HG03196 (cell line): Measurements from ENCODE around the gene NLGN2.
A peak's percentile ranks its signal among the peaks of the same experiment; 100 is the strongest.

Experiments
- ATAC-seq: cut with Tn5 transposase; IDR thresholded peaks from one replicate; pipeline ENCODE4 v1.9.1; 2021; ENCODE audit not compliant: unreplicated experiment

Gene NLGN2

DNA sequence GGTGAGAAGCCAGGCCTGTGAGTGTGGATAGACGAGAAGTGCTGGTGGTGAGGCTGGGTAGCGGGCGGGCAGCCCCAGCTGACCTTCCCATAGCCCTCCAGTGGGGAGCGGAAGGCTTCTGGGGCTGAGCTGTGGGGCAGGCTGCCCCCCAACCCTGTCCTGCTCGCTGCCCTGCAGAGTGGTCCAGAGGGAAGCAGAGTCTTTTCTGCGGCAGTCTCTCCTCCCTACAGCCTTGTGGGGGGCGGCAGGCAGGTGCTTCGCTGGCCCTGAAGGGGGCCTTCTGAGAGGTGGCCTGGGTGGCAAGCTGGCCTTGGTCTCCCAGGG is 3.7 kb downstream of the NLGN2 start:
- no peak for ATAC-seq

DNA sequence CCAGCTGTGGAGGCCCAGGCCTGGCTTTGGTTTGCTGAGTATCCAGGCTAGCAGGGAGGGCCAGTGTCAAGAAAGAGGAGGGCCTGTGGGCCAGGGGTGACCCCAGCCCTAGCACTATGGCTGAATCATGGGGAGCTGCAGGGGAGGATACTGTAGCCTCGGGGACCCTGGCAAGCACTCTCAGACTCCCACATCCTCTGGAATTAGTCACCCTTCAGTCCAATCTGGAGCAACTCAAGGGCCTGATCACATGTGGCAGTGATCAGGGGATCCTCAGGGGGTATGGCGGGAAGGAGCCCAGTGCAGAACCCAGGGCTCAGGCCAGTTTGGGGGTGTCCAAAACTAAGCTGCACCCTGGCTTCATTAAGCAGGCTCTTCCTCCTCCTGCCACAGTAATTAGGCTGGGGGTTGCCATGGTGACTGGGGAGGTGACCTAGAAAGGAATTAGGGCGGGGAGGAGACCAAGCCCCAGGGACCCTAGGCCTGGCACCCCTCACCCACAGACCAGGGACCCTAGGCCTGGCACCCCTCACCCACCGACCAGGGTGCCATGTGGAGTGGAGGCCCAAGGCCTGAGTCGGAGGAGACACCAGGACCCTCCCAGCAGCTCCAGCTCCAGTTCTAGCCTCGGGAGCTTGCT is 5.8 kb downstream of the NLGN2 start:
- no peak for ATAC-seq

DNA sequence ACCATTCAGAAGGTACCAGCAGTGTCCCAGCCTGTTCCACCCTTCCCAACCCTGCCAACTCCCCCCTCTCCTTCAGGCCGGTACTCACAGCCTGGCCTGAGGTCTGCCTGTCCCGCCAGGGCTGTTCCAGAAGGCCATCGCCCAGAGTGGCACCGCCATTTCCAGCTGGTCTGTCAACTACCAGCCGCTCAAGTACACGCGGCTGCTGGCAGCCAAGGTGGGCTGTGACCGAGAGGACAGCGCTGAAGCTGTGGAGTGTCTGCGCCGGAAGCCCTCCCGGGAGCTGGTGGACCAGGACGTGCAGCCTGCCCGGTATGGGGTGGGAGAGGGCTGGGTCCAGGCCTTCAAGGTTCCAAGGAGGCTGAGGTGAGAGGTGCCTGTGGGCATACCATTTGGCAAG is 7.2 kb downstream of the NLGN2 start:
- no peak for ATAC-seq

DNA sequence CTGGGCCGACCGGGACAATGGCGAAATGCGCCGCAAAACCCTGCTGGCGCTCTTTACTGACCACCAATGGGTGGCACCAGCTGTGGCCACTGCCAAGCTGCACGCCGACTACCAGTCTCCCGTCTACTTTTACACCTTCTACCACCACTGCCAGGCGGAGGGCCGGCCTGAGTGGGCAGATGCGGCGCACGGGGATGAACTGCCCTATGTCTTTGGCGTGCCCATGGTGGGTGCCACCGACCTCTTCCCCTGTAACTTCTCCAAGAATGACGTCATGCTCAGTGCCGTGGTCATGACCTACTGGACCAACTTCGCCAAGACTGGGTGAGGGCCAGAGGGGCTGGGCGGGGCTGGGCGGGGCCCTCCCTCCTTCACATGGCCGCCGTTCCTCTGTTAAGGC is 8.1 kb downstream of the NLGN2 start:
- no peak for ATAC-seq

DNA sequence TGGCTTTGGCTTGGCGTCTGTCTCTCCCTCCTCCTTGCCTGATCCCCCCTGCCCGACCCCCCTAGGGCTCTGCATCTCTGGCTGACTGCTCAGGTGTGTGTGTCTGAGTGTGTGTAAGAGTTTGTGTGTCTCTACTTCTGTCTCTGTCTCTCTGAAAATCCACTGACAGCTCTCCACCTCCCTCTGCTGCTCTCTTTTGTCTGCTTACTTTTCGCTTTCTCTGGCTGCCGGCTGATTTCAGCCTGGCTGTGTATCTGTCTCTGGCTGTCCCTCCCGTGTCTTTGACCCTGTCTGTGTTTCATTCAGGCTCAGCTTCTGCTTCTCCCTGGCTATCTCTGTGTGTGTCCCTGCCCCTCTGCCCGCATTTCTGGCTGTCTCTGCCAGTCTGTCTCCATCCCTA is 8.7 kb downstream of the NLGN2 start:
- no peak for ATAC-seq

DNA sequence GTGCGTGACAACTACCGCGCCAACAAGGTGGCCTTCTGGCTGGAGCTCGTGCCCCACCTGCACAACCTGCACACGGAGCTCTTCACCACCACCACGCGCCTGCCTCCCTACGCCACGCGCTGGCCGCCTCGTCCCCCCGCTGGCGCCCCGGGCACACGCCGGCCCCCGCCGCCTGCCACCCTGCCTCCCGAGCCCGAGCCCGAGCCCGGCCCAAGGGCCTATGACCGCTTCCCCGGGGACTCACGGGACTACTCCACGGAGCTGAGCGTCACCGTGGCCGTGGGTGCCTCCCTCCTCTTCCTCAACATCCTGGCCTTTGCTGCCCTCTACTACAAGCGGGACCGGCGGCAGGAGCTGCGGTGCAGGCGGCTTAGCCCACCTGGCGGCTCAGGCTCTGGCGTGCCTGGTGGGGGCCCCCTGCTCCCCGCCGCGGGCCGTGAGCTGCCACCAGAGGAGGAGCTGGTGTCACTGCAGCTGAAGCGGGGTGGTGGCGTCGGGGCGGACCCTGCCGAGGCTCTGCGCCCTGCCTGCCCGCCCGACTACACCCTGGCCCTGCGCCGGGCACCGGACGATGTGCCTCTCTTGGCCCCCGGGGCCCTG is 9.5 kb downstream of the NLGN2 start:
- ATAC-seq = no peak

DNA sequence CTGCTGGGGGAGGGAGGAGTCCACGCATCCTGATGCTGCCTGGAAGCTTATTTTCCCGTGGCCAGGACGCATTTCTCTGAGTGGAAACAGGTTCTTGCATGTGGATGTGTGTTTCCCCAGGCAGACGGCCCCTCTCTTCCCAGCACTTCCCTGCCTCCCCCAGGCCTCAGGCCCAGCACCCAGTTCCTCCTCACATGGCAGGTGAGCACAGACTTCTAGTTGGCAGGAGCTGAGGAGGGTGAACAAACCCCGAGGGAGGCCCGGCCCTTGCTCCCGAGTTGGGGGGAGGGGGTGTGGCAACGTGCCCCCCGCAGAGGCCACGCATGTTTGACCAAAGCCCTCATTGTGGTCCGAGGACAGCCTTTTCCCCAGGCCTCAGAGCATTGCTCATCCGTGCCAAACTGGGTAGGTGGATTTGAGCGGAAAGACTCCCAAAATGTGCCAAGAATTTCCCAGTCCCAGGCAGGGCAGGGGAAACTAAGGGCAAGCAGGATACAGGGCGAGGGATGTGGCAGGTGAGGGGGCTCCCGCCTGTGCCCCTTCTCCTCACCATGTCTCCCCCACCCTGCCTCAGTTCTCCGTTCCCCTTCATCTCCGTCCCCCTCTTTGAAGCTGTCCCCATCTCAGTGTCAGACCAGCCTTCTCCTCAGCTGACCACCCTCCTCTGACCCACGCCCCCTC is 11.0 kb downstream of the NLGN2 start:
- no peak for ATAC-seq

DNA sequence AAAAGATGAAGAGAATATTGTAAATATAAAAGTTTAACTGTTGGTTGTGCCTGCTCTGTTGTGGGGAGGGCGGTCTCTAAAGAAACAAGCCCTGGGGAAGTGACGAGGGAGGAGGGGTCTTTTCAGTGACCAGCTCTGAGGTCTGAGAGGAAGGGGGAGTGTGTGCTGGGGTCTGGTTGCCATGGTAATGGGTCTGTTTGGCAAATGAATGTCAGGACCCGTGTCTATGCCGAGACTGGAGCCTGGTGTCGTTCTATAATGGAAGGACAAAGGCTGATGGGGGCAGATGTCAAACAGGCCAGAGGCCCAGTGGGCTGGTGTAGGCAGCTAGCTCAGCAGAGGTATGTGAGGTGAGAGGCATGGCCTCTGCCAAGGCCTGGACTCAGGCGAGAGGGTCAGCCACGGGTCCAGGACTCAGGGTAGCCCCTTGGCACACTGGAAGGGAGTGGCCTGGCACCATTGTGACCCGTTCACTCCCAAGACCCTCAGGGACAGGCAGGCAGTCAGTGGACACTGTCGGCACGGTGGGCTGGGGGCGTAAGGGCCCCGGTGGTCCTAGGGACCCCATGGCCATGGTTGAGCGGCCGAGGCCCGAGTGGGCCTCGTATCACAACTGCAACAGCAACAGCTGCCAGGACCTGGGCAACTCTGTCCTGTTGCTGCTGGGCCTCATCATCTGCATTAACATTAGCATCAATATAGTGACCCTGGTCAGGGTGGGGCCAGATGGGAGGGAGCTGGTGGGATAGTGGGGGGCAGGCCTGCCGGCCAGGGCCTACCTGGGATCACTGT is 12.4 kb downstream of the NLGN2 start, which contains the start of gene SPEM1:
TSS of gene SPEM1 (plus strand) at position 506 of the 792 bp plus-strand sequence. CDS start at position 567, 61 bp downstream.
- ATAC-seq = no peak

DNA sequence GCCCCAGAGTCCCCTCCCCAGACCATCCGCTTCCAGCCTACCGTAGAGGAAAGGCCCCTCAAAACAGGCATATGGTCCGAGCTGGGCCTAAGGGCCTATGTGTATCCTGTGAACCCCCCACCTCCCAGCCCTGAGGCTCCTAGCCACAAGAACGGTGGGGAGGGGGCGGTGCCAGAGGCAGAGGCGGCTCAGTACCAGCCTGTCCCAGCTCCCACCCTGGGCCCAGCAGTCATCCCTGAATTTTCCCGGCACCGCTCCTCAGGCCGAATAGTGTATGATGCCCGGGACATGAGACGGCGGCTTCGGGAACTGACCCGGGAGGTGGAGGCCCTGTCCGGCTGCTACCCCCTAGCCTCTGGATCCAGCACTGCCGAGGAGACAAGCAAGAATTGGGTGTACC is 13.5 kb downstream of the NLGN2 start:
- ATAC-seq = no peak

DNA sequence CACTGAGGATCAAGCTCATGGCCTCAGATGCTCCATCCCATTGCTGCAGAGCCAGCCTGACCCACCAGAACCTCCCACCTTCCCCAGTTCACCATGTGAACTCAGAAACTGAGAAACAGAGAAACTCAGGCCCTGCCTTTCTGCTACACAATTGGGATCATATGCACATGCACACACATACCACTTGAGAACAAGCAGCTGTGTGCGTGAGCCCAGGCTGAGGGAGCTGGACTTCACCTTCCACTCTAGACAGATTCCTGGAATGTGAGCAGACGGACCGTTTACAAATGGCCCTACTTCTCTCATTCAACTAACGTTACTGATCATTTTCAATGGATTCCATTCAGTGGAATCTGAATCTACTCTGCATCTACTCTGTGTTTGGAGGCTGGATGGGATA is 16.0 kb downstream of the NLGN2 start:
- ATAC-seq = no peak

DNA sequence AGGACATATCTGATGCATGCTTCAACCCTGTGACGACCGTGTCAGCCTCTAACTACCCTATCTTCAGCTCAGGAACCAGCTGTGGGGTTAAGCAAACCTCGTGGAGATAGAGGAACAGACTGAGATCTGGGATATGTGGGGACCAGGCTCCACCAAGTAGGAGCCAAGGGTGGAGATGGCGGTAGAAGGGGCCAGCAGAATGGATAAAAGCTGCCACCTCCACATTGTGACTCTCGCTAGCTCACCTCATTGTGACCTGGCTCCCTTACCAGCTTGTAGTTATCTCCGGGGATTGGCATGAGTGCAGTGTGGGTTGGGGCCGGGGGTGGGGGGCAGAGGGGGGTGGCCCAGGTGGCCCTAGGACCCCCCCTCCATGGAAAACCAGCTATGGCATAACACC is 17.7 kb downstream of the NLGN2 start, which contains the start of gene SPEM2:
TSS of gene SPEM2 (plus strand) at position 301 of the 400 bp plus-strand sequence. CDS start at position 374, 73 bp downstream.
- ATAC-seq = no peak

DNA sequence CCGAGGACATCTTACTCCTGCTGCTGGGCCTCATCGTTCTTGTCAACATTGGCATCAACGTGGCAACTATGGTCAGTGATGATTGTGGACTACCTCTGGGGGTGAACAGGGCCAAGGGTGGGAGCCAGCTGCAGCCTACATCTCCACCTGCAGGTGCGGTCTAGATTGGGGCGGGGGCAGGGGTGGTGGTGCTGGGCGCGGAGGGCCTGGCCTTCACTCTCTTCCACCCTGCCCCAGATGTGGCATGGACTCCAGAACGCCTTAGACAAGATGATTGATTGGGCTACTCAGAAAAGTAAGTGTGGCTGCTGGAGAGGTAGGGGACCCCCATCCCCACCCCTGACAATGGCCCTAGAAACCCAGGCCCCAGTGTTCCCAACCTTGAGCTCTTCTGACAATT is 18.1 kb downstream of the NLGN2 start:
- ATAC-seq = no peak

DNA sequence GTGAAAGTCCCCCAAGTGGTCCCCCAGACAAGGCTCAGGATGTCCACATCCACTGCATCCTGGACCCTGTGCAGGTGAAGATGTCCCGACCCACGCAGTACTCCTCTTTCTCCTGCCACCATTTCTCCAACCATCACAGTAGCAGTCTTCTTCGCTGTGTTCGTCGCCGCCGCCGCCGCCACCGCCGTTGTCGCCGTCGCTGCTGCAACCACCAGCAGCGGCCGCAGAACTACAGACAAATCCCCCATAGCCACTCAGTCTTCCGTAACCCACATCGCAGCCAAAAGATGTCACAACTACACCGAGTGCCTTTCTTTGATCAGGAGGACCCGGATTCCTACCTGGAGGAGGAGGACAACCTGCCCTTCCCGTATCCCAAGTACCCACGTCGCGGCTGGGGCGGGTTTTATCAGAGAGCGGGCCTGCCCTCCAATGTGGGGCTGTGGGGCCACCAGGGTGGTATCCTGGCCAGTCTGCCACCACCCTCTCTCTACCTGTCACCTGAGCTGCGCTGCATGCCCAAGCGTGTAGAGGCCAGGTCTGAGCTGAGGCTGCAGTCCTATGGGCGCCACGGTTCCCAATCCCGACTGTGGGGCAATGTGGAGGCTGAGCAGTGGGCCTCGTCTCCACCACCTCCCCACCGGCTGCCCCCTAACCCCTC is 18.7 kb downstream of the NLGN2 start:
- no peak for ATAC-seq

DNA sequence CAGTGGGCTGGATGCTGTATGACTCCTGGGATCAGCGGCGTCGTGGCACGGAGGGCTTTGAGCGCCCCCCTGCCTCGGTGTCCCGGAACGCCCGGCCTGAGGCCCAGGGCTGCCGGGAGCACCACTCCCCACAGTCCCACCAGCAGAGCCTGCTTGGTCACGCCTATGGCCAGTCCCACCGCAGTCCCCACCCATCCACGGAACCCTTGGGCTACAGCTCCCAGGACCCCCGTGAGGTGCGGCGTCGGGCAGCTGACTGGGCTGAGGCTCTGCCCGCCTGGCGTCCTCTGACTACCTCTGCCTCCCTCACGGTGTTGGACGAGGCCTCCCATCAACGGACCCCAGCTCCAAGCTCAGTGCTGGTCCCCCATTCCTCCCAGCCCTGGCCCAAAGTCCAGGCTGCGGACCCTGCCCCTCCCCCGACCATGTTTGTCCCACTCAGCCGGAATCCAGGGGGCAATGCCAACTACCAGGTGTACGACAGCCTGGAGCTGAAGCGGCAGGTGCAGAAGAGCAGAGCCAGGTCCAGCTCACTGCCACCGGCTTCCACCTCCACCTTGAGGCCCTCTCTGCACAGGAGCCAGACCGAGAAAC is 19.3 kb downstream of the NLGN2 start:
- no peak for ATAC-seq

DNA sequence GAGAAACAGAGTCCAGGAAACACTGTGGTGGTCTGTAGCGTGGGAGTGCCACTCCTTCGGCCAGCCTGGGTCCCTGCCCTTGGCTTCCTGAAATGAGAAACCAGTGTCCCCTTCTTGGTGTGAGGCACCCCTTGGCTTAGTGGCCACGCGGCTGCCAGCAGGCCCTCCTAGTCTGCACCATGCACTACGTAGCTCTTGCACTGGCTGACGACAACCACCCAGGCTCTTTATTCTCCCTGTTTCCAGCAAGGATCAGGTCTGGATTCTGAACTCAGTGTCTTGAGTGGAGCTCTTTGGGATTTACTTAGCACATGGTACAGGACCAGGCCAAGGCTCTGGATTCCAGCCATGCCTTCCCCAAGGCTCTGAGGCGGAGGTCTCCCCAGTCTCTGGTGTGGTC is 19.9 kb downstream of the NLGN2 start:
- ATAC-seq = no peak

DNA sequence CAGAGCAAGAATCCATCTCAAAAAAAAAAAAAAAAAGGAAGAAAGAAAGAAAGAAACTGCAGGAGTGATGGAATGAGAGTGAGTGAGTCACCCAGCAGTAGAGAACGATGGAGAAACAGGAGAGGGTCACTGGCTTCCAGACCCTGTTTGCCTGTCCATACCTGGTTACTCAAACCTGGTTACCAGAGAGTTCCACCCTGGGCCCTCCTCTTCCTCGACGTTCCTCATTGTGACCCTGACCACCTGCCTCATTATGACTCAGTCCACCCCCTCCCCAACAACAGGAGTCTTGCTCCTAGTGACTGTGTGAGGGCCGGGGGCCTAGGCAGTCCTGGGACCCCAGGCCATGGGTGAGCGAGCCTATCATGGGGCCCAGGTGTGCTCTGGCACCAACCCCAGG is 20.9 kb downstream of the NLGN2 start, which contains the start of gene SPEM3:
TSS of gene SPEM3 (plus strand) at position 301 of the 400 bp plus-strand sequence. CDS start at position 347, 46 bp downstream.
- no peak for ATAC-seq

DNA sequence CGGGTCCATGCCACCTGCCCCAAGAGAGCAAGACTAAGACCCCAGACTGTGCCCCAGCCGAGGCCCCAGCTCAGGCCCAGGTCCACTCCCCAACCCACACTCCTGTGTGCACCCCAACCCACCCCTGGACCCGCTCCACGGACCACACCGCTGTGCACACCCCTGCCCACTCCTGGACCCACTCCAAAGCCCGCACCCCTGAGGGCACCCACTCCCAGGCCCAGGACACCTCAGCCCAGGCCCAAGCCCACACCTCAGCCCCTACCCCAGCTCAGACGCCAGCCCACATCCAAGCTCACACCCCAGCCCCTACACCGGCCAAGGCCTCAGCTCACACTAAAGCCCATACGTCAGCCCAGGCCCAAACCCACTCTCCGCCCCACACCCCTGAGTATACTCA is 22.1 kb downstream of the NLGN2 start:
- no peak for ATAC-seq

DNA sequence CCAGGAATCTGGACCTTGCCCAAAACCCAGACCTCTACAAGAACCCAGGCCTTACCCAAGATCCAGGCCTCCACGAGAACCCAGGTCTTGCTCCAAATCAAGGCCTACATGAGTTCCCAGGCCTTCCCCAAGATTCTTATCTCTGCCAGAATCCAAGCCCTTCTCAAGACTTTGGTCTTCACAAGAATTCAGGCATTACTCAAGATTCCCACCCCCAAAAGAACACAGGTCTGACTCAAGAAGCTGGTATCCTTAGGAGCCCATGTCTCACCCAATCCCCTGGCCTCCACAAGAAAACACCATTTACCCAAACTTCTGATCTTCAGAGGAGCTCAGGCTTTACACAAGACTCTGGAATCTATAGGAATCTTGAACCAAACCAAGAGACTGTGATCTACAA is 23.6 kb downstream of the NLGN2 start:
- ATAC-seq = no peak

DNA sequence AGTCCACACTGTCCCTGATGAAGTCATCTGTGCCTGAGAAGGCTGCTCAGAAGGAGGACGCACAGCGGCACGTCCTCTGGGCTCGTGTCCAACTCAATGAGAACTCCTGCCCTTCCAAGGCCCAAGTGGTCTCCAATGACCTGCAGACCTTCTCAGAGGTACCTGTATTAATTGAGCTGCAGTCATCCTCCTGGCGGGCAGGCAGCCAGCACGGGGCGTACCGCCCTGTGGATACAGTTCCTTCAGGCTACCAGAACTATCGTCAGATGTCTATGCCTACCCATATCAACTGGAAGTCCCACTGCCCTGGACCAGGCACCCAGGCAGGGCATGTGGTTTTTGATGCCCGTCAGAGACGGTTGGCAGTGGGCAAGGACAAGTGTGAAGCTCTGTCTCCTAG is 24.7 kb downstream of the NLGN2 start:
- no peak for ATAC-seq

DNA sequence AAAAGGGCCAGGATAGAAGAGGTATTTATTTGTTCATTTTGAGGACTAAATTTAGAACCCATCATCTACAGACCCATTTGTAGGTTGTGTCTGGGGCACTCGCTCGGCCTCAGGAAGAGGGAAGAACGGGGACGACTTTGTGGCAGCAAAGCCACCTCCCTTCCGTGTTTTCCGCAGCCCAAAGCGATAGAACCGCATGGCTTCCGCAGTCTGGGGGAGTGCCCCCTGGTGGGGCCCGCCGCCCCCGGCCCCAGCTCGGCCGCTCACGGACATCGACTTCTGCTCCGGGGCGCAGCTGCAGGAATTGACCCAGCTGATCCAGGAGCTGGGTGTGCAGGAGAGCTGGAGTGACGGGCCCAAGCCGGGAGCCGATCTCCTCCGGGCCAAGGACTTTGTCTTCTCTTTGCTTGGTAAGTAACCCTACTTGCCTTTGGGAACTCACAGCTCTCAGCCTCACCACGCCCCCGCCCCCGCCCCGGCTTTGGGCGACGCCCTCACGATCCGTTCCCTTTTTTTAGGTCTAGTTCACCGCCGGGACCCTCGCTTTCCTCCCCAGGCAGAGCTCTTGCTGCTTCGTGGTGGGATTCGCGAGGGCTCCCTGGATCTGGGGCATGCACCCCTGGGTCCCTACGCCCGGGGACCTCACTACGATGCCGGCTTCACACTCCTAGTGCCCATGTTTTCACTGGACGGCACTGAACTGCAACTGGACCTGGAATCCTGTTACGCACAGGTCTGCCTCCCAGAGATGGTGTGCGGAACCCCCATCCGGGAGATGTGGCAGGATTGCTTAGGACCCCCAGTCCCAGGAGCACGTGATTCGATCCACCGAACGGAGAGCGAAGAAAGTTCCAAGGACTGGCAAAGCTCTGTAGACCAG is 28.3 kb downstream of the NLGN2 start:
- ATAC-seq = peak; percentile 22
